ENCODE data around the gene GLYATL3. TPM values are rescaled to one million over a fixed set of nuclear protein-coding genes. Genes with fewer than 3 reads are reported as not detected.

Gene GLYATL3
- polyA plus RNA-seq, 1 donor = not detected

GRCh38 chr6:49514571-49515484, 15.1 kb downstream of the GLYATL3 start:
- DNase-seq = no peak

GRCh38 chr6:49515485-49516146, 15.9 kb downstream of the GLYATL3 start:
- DNase-seq = no peak

- DNase-seq = no peak
Measured at GRCh38 chr6:49516147-49516505, 16.4 kb downstream of the GLYATL3 start.

GRCh38 chr6:49517919-49518318, 18.2 kb downstream of the GLYATL3 start:
- no peak for DNase-seq

- DNase-seq = no peak
Measured at GRCh38 chr6:49519660-49520059, 19.9 kb downstream of the GLYATL3 start.

GRCh38 chr6:49522710-49523593, 23.2 kb downstream of the GLYATL3 start:
- DNase-seq = no peak

GRCh38 chr6:49523901-49524300, 24.2 kb downstream of the GLYATL3 start:
- DNase-seq = no peak

- no peak for DNase-seq
Measured at GRCh38 chr6:49524541-49524940, 24.8 kb downstream of the GLYATL3 start.

GRCh38 chr6:49526598-49526997, 26.9 kb downstream of the GLYATL3 start:
- DNase-seq = no peak

- no peak for DNase-seq
Measured at GRCh38 chr6:49527320-49527719, 27.6 kb downstream of the GLYATL3 start.

- DNase-seq = no peak
Measured at GRCh38 chr6:49528571-49528970, 28.8 kb downstream of the GLYATL3 start.

- no peak for DNase-seq
Measured at GRCh38 chr6:49530141-49530776, 30.5 kb downstream of the GLYATL3 start.

- peak; percentile 18 for DNase-seq
Measured at GRCh38 chr6:49531774-49532569, 32.2 kb downstream of the GLYATL3 start.

- no peak for DNase-seq
Measured at GRCh38 chr6:49535795-49536194, 36.1 kb downstream of the GLYATL3 start.

- DNase-seq = no peak
Measured at GRCh38 chr6:49539102-49539501, 39.4 kb downstream of the GLYATL3 start.

GRCh38 chr6:49540614-49541013, 40.9 kb downstream of the GLYATL3 start:
- no peak for DNase-seq

- no peak for DNase-seq
Measured at GRCh38 chr6:49541210-49541724, 41.5 kb downstream of the GLYATL3 start.

- DNase-seq = no peak
Measured at GRCh38 chr6:49541936-49542335, 42.2 kb downstream of the GLYATL3 start.

GRCh38 chr6:49543087-49543858, 43.5 kb downstream of the GLYATL3 start:
- DNase-seq = no peak

- no peak for DNase-seq
Measured at GRCh38 chr6:49546331-49546730, 46.6 kb downstream of the GLYATL3 start.

Data from hindlimb muscle (tissue), 1 donor.